HG02642 (cell line): ENCODE results near the gene SRMS.

Source experiments
- ATAC-seq: cut with Tn5 transposase; IDR thresholded peaks from one replicate; pipeline ENCODE4 v1.9.1; 2021; ENCODE audit warnings: mild to moderate bottlenecking; ENCODE audit not compliant: unreplicated experiment, poor library complexity

Gene SRMS, protein sequence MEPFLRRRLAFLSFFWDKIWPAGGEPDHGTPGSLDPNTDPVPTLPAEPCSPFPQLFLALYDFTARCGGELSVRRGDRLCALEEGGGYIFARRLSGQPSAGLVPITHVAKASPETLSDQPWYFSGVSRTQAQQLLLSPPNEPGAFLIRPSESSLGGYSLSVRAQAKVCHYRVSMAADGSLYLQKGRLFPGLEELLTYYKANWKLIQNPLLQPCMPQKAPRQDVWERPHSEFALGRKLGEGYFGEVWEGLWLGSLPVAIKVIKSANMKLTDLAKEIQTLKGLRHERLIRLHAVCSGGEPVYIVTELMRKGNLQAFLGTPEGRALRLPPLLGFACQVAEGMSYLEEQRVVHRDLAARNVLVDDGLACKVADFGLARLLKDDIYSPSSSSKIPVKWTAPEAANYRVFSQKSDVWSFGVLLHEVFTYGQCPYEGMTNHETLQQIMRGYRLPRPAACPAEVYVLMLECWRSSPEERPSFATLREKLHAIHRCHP

GRCh38 chr20:63547725-63548480 is at the start of gene SRMS:
Gene SRMS, minus strand, starts transcription at chr20:63547749. Its CDS starts 286 bp downstream, at chr20:63547463.
- no peak for ATAC-seq

- ATAC-seq = no peak
Observed at GRCh38 chr20:63596423-63596822, 48.9 kb upstream of the SRMS start.

DNA sequence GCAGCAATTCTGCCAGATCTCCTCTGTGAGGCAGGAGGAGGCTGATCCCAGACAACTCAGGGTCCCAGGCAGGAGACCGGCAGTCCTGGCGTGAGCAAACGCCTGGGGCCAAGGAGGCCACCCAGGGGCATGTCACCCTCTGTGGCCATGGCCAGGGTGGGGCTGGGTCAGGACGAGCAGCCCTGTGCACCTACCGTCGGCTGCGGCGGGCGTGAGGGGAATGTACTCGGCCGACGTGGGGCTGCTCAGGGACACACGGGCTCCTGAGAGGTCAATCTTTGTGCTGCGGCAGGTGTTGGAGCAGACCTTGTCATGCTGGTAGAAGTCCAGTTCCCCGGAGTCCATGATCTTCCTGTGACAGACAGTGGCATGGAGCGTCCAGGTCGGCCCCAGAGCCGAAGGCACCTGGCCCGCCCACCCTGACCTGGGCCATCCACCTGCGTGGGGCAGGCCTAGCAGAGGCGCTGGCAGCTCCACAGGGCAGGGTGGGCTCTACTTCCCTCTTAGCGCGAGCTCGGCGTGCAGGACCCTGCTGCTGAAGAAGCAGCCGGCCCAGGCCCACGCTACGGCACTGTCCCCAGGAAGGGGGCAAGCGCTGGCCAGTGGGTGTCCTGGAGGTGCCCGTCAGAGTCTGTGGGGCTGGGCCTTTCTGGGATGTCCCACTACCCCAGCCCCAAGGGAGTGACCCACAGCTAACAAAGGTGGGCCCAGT is 48.0 kb upstream of the SRMS start:
- no peak for ATAC-seq

- ATAC-seq = no peak
Observed at GRCh38 chr20:63594043-63594561, 46.6 kb upstream of the SRMS start.

DNA sequence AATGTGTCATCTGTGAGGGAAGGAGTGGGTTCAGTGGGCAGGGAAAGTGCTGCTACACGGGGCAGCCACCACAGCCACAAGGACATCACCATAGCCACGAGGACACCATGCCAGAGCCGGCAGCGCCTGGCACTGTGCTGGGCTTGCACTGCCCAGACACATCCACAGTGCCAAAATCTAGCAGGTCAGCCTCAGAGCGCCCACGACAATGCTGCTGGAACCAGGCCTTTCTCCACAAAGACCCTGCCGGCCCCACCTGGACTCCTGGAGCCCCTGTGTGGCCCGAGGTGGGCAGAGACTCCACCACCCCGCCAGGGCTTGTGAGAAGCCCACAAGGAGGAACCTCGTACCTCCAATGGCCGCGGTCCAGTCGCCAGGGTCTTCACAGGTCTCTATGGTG is 45.1 kb upstream of the SRMS start:
- no peak for ATAC-seq

DNA sequence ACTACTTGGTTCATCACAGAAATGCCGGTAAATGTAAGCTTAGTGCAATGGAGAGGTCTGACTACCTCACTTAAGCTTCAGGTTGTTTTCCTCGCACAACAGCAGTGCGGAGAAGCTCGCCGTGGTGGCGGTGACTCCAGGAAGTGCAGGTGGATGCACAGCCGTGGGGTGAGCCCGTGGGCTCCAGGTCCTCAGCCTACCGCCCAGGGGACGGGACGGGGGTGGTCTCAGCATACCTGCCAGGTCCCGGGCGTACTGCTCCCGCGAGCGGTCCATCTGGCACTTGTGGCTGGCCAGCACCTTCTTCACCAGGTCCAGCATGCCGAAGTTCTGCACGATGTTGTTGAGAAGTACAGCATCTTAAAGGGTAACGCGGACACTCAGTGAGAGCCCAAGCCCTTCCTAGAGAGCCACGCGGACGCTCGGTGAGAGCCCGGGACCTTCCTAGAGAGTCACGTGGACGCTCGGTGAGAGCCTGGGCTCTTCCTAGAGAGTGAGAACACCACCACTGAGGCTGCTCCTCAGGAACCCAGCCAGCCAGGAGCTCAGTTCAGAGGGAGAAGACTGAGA is 44.3 kb upstream of the SRMS start:
- no peak for ATAC-seq

DNA sequence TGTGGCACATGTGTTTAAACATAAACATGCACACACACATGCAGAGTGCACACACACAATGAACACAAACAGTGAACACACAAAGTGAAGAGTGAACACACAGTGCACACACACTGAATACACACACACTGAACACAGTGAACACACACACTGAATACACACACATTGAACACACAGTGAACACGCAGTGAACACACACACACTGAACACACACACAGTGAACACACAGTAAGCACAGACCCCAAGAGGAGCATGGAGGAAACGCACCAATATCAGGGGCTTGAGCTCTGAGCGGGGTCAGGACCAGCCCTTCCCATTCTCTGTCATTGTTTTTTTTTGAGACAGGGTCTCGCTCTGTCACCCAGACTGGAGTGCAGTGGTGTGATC is 43.6 kb upstream of the SRMS start:
- ATAC-seq = no peak

DNA sequence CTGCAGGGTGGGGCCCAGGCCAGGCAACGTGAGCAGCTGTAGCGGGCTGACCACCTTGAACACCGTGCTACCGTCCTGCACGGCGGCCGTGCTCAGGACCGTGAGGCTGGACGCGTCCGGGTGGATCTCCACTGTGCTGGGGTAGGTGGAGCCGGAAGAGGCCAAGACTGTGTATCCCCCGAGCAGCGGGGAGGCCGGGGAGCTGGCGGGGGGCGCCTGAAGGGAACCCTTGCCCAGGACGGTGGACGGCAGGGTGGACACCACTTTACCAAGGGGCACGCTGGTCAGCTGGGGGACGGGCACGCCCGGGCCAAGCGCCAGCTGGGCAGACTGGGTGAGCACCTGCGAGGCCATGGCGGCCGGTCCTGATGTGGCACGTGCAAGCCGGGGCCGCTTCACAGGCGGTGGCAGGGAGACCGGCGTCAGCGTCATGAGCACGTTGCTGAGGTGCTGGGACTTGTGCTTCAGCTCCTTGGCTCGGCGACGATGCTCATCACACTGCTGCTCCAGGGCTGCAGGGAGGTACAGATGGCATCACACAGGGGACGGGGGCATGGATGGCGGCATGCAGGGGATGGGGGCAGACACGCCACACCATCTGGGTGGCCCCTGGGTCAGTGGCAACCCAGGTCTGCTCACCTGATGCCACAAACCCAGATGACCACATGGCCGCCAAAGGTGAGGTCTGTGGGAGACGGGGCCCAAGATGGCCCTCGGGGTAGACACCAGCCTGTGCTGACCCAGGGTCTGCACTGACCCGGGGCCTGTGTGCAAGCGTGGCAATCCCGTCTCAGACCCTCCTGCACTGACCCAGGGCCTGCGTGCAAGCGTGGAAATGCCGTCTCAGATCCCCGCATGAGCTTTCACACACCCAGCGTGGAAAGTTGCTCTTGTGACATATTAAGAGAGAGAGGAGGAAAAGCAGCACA is 42.9 kb upstream of the SRMS start:
- no peak for ATAC-seq

DNA sequence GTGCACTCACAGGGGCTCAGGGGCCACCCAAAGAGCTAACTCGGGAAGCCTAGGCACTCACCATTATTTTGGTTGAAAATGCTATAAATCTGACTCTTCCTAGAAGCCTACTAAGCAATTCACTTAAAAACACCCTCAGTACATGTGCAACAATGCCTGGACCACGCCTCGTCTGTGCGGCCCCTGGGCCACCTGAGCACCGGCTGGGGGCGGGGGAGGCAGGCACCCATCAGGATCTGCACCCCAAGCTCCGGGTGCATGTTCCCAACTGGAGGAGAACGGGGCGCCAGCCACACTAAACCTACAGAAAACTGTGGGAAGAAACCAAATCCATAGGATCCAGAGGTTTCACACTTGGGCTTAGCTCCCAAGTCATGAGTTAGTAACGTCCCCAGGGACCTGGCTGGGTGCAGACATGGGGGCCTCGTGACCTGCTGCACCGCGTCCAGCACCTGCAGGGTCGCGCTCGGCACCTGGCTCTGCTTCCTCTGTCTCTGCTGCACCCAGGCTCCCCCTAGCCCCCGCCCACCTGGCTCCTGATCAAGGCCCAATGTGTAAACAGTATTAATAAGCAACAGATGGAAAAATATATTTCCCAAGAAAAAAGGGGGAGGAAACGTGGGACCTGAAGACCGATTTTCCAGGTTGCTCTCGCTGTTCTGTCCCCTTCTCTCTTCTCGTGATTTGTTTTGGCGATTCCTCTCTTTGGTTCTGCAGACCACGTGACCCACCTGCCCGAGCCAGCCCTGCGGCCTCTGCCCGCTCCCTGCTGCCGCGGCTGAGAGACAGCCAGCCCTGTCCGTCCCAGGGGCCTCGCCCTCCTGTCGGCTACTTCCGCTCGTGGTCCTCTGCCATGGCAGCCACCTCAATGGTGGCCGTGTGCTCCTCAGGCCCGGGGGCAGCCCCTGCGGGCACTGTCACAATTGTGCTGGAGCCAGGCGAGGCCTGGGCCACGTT is 42.0 kb upstream of the SRMS start:
- ATAC-seq = no peak

- no peak for ATAC-seq
Observed at GRCh38 chr20:63588641-63589041, 41.1 kb upstream of the SRMS start.

GRCh38 chr20:63587776-63588591 is 40.4 kb upstream of the SRMS start:
- no peak for ATAC-seq

- no peak for ATAC-seq
Observed at GRCh38 chr20:63587256-63587655, 39.7 kb upstream of the SRMS start.

DNA sequence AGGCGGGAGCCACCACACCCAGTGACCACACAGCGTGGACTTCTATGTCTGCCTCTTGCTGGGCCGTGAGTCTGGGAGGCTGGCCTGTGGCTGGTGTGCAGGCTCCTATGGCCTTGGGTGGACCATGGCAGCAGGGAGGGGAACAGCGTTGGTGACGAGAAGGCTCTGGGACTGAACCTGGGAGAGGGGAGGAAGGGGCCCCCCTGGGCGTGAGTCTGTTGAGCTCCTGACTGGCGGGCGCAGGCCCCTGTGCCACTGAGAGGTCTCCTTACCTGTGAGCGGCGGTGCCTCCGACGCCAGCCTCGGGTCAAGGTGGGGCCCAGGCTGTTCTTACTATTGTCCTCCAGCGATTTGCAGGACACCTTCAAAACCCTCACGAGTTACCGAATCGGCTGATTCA is 39.2 kb upstream of the SRMS start:
- no peak for ATAC-seq

GRCh38 chr20:63585616-63586565 is 38.3 kb upstream of the SRMS start:
- no peak for ATAC-seq

GRCh38 chr20:63582382-63583063 is 35.0 kb upstream of the SRMS start:
- ATAC-seq = no peak
